Fibroblast of lung (primary cell): ENCODE measurements around the gene CLPX. TPM values are rescaled to one million over a fixed set of nuclear protein-coding genes. Genes with fewer than 3 reads are reported as not detected.
"Not testable (repeated sequence)": the region's sequence is repeated elsewhere in the genome, so short reads cannot be mapped to it uniquely, and the experiment has no call there.

Experiments
- DNase-seq, 2 donors: peaks; one replicate each; pipeline versions ENCODE4 v3.0.0 to v3.0.0-alpha.2; 2010; ENCODE audit warnings: low read depth in 2 of 2
- H2AFZ ChIP-seq: 2 replicates; pipeline ENCODE4 v1.5.1; 2012; ENCODE audit warnings: low read length, control low read depth, inconsistent platforms
- H3K27ac ChIP-seq: 2 replicates; pipeline ENCODE4 v1.5.1; 2011; ENCODE audit warnings: low read length, control low read depth; ENCODE audit not compliant: insufficient read depth
- H3K27me3 ChIP-seq: 2 replicates; pipeline ENCODE4 v1.5.1; 2011; ENCODE audit warnings: mild to moderate bottlenecking, low read length; ENCODE audit not compliant: control insufficient read depth, insufficient read depth
- H3K36me3 ChIP-seq: 2 replicates; pipeline ENCODE4 v1.5.1; 2011; ENCODE audit warnings: low read length; ENCODE audit not compliant: control insufficient read depth, insufficient read depth
- H3K4me1 ChIP-seq: 2 replicates; pipeline ENCODE4 v1.5.1; 2011; ENCODE audit warnings: low read length; ENCODE audit not compliant: control insufficient read depth, insufficient read depth; ENCODE audit errors: extremely low read depth
- H3K4me2 ChIP-seq: 2 replicates; pipeline ENCODE4 v1.5.1; 2011; ENCODE audit warnings: low read length, control low read depth; ENCODE audit not compliant: insufficient read depth; ENCODE audit errors: extremely low read depth
- H3K4me3 ChIP-seq, 4 experiments: fragments of 200-600 bp in 1 of 4; sonication (generic) in 1 of 4; replicated peaks in 1 of 4; 2 replicates each; pipeline ENCODE4 v1.5.1; 2011 to 2016; ENCODE audit warnings: low read length in 4 of 4, low read depth in 3 of 4, mild to moderate bottlenecking in 3 of 4, control low read depth in 2 of 4, inconsistent platforms in 1 of 4, mixed read lengths in 1 of 4; ENCODE audit not compliant: insufficient read depth in 1 of 4; ENCODE audit errors: control extremely low read depth in 1 of 4
- H3K79me2 ChIP-seq: 2 replicates; pipeline ENCODE4 v1.5.1; 2012; ENCODE audit warnings: mild to moderate bottlenecking, low read length, inconsistent platforms; ENCODE audit not compliant: control insufficient read depth, insufficient read depth
- H3K9ac ChIP-seq: 2 replicates; pipeline ENCODE4 v1.5.1; 2011; ENCODE audit warnings: mild to moderate bottlenecking, low read length, control low read depth; ENCODE audit not compliant: insufficient read depth
- H3K9me3 ChIP-seq: 2 replicates; pipeline ENCODE4 v1.5.1; 2012; ENCODE audit warnings: low read depth, low read length; ENCODE audit not compliant: control insufficient read depth, insufficient read depth
- H4K20me1 ChIP-seq: 2 replicates; pipeline ENCODE4 v1.5.1; 2011; ENCODE audit warnings: low read length; ENCODE audit not compliant: control insufficient read depth, insufficient read depth; ENCODE audit errors: extremely low read depth
- EZH2 ChIP-seq: IDR thresholded peaks from 2 replicates; pipeline ENCODE4 v1.5.1; 2012; ENCODE audit warnings: low read length, control low read depth, mild to moderate bottlenecking; ENCODE audit errors: missing control alignments
- polyA plus RNA-seq, 2 donors: library from polyadenylated mRNA; depleted of rRNA in 1 of 2; stranded (reverse) in 1 of 2; unstranded in 1 of 2; fragments of >200 nt; gene quantifications; 2 replicates each; pipeline ENCODE4 v1.2.1, GENCODE V29; 2011 to 2012; ENCODE audit warnings: missing spikeins in 1 of 2
- total RNA-seq: library from RNA; depleted of rRNA; stranded (reverse); fragments of >200 nt; gene quantifications from 2 replicates; pipeline ENCODE4 v1.2.1, GENCODE V29; 2014
- TF ChIP-seq, protein P1 (sequence below), 2 donors: IDR thresholded peaks in 1 of 2; conservative IDR thresholded peaks in 1 of 2; 1 replicate in 1 of 2; 2 replicates in 1 of 2; pipeline ENCODE4 v1.5.1; 2011 to 2012; ENCODE audit warnings: low read length in 2 of 2, control low read depth in 1 of 2, inconsistent platforms in 1 of 2, low read depth in 1 of 2, mild to moderate bottlenecking in 1 of 2

Gene CLPX
- total and polyA plus RNA-seq, 2 donors (not counting 1 experiment from before 2014, with no cell fraction given): 36.2 to 53.4 TPM

GRCh38 chr15:65184305-65184867, 756 bp downstream of the CLPX start:
- peaks cover 2% of the 10 kb centered on the region for H3K4me1 ChIP-seq
- peak overlapping the region; percentile 76 for H3K27ac ChIP-seq
- peak overlapping the region; percentile 78 to 98 (median 96) for H3K4me3 ChIP-seq
- peak; percentile 54 to 60 for DNase-seq
- peaks cover 3% of the 10 kb centered on the region for H4K20me1 ChIP-seq
- H3K9me3 ChIP-seq: no peaks in the 10 kb centered on the region
- H3K9ac ChIP-seq: peak overlapping the region; percentile 89
- H3K4me2 ChIP-seq: peak overlapping the region; percentile 88
- H3K27me3 ChIP-seq: no peaks in the 10 kb centered on the region
- peak overlapping the region; percentile 45 for H2AFZ ChIP-seq
- H3K36me3 ChIP-seq: no peaks in the 10 kb centered on the region
- peaks cover 51% of the 10 kb centered on the region for H3K79me2 ChIP-seq
- TF ChIP-seq, protein P1, sequence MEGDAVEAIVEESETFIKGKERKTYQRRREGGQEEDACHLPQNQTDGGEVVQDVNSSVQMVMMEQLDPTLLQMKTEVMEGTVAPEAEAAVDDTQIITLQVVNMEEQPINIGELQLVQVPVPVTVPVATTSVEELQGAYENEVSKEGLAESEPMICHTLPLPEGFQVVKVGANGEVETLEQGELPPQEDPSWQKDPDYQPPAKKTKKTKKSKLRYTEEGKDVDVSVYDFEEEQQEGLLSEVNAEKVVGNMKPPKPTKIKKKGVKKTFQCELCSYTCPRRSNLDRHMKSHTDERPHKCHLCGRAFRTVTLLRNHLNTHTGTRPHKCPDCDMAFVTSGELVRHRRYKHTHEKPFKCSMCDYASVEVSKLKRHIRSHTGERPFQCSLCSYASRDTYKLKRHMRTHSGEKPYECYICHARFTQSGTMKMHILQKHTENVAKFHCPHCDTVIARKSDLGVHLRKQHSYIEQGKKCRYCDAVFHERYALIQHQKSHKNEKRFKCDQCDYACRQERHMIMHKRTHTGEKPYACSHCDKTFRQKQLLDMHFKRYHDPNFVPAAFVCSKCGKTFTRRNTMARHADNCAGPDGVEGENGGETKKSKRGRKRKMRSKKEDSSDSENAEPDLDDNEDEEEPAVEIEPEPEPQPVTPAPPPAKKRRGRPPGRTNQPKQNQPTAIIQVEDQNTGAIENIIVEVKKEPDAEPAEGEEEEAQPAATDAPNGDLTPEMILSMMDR (conservative IDR thresholded peaks at IDR 0.05 in 1 of 2, IDR thresholded peaks at IDR 0.05 in 1 of 2; ENCODE audit: low read depth in 1 of 2, low read length in 2 of 2): no peak
- no peak for TF ChIP-seq EZH2

DNA sequence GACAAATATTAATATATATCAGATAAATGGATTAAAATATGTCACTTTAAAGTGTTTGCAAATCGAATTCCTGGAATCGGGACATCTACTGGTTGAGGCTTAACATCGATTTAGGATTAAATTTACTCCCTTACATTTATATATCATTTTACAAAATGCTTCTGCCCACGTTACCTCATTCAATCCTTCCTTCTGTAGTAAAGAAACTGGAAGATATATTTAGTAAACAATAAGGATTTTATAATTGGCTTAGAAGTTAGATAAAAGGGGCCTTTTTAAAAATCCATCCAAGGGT, 1.3 kb downstream of the CLPX start:
- Histone ChIP-seq H3K9me3 (no peaks in the 10 kb centered on the region), H3K79me2 (peaks cover 51% of the 10 kb centered on the region), H3K4me3 (peak overlapping the region; percentile 78 to 98 (median 96)), H3K27me3 (no peaks in the 10 kb centered on the region), H4K20me1 (peaks cover 3% of the 10 kb centered on the region), H3K9ac (peak overlapping the region; percentile 89), H3K4me2 (peak overlapping the region; percentile 88), H3K4me1 (peaks cover 2% of the 10 kb centered on the region), H3K36me3 (peaks cover under 1% of the 10 kb centered on the region), H3K27ac (peak overlapping the region; percentile 76), H2AFZ (peak overlapping the region; percentile 45)
- DNase-seq: no peak
- TF ChIP-seq, protein P1 (conservative IDR thresholded peaks at IDR 0.05 in 1 of 2, IDR thresholded peaks at IDR 0.05 in 1 of 2; ENCODE audit: low read depth in 1 of 2, low read length in 2 of 2): no peak
- TF ChIP-seq EZH2: no peak

GRCh38 chr15:65182538-65182937, 2.6 kb downstream of the CLPX start:
- Histone ChIP-seq H4K20me1 (peaks cover 3% of the 10 kb centered on the region), H3K9ac (no peak overlapping the region), H3K4me3 (peak overlapping the region in 2 of 4 experiments; percentile 27 to 97), H3K9me3 (no peaks in the 10 kb centered on the region), H3K27me3 (no peaks in the 10 kb centered on the region), H2AFZ (no peak overlapping the region), H3K4me1 (peaks cover 2% of the 10 kb centered on the region), H3K27ac (no peak overlapping the region), H3K36me3 (peaks cover 2% of the 10 kb centered on the region), H3K4me2 (peak overlapping the region; percentile 15), H3K79me2 (peaks cover 52% of the 10 kb centered on the region)
- TF ChIP-seq, protein P1 (conservative IDR thresholded peaks at IDR 0.05 in 1 of 2, IDR thresholded peaks at IDR 0.05 in 1 of 2; ENCODE audit: low read depth in 1 of 2, low read length in 2 of 2): no peak
- TF ChIP-seq EZH2: no peak
- DNase-seq: no peak

DNA sequence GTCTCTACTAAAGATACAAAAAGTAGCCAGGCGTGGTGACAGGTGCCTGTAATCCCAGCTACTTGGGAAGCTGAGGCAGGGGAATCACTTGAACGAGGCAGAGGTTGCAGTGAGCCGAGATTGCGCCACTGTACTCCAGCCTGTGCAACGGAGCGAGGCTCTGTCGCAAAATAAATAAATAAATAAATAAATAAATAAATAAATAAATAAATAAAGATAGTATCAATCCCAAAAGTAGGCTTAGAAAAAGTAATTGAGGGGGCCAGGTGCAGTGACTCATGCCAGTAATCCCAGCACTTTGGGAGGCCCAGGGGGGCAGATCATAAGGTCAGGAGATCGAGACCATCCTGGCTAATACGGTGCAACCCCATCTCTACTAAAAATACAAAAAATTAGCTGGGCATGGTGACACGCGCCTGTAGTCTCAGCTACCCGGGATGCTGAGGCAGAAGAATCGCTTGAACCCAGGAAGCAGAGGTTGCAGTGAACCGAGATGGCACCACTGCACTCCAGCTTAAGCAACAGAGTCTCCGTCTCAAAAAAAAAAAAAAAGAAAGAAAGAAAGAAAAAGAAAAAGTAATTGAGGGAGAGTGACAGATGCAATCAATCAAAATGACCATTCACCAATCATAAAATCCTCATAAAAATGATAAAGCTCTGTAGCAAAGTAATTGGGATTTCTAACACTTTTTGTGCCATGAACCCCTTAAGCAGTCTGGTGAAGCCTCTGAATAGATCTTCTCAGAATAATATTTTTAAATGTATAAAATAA, 3.4 kb downstream of the CLPX start:
- H3K9ac ChIP-seq, H3K4me2 ChIP-seq, H3K27ac ChIP-seq, H3K4me3 ChIP-seq, H3K27me3 ChIP-seq, DNase-seq, H2AFZ ChIP-seq, H4K20me1 ChIP-seq, H3K36me3 ChIP-seq, H3K4me1 ChIP-seq, H3K9me3 ChIP-seq: not testable (repeated sequence)
- H3K79me2 ChIP-seq: peaks cover 52% of the 10 kb centered on the region
